ENCODE data around the gene SNORC.

DNA sequence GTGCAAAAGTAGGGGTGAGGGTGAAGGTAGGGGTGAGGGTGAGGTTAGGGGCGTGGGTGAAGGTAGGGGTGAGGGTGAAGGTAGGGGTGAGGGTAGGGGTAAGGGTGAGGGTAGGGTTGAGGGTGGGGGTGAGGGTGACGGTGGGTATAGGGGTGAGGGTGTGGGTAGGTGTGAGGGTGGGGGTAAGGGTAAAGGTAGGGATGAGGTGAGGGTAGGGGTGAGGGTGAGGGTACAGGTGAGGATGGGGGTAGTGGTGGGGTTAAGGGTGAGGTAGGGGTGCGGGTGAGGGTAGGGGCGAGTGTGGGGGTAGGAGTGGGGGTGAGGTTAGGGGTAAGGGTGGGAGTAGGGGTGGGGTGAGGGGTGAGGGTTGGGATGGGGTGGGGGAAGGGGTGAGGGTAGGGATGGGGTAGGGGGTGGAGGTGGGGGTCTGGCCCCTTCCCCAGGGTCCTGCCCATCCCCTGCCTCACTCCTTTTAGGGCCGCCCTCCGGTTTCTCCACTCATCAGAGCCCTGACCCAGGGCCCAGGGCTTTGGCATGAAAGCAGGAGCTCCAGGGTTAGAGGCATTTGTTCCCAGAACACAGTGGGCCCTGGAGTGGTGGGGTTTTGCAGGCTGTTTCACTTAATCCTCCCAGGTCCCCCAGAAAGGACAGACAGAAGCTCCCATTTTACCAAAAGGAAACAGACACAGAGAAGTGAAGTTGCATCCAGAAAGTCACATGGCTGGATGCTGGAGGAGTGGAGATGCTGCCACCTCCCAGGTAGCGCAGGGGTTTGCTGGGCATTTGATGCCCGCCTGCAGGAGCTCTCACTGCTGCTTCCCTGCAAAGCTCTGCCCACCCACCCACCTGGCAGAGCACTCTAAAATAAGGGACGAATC lies 26.9 kb downstream of the SNORC start:
- TF ChIP-seq, protein P1, sequence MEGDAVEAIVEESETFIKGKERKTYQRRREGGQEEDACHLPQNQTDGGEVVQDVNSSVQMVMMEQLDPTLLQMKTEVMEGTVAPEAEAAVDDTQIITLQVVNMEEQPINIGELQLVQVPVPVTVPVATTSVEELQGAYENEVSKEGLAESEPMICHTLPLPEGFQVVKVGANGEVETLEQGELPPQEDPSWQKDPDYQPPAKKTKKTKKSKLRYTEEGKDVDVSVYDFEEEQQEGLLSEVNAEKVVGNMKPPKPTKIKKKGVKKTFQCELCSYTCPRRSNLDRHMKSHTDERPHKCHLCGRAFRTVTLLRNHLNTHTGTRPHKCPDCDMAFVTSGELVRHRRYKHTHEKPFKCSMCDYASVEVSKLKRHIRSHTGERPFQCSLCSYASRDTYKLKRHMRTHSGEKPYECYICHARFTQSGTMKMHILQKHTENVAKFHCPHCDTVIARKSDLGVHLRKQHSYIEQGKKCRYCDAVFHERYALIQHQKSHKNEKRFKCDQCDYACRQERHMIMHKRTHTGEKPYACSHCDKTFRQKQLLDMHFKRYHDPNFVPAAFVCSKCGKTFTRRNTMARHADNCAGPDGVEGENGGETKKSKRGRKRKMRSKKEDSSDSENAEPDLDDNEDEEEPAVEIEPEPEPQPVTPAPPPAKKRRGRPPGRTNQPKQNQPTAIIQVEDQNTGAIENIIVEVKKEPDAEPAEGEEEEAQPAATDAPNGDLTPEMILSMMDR (IDR thresholded peaks at IDR 0.05; ENCODE audit: low read length): no peak
- TF ChIP-seq EZH2 (IDR thresholded peaks at IDR 0.05; ENCODE audit: borderline replicate concordance, low read length): no peak
